HepG2 (cell line): Measurements from ENCODE around the gene LGI4. TPM values are rescaled to one million over a fixed set of nuclear protein-coding genes. Genes with fewer than 3 reads are reported as not detected.

Source experiments
- ASH2L ChIP-seq: fragments of 300-600, 200-600 bp; sonication (generic); IDR thresholded peaks from 2 replicates; pipeline ENCODE4 v1.7.0; 2017; ENCODE audit warnings: low read depth, mild to moderate bottlenecking, moderate library complexity, mixed read lengths, low read length; ENCODE audit not compliant: insufficient read length
- PAF1 ChIP-seq: IDR thresholded peaks from 2 replicates; pipeline ENCODE4 v1.6.1; 2016; ENCODE audit warnings: missing genetic modification reagents, missing compliant biosample characterization
- PRDM4 ChIP-seq: sonication (generic); formaldehyde crosslinking; IDR thresholded peaks from 2 replicates; pipeline ENCODE4 v1.9.0; 2021; ENCODE audit warnings: missing genetic modification reagents, borderline replicate concordance
- TFE3 ChIP-seq: IDR thresholded peaks from 2 replicates; pipeline ENCODE4 v1.6.1; 2016
- XBP1 ChIP-seq: sonication (generic); formaldehyde crosslinking; IDR thresholded peaks from 2 replicates; pipeline ENCODE4 v1.5.0; 2020; ENCODE audit warnings: missing genetic modification reagents
- ZFP37 ChIP-seq: sonication (generic); formaldehyde crosslinking; IDR thresholded peaks from 2 replicates; pipeline ENCODE4 v1.4.0; 2020; ENCODE audit warnings: missing genetic modification reagents, borderline replicate concordance
- ZGPAT ChIP-seq: IDR thresholded peaks from 2 replicates; pipeline ENCODE4 v1.6.1; 2016; ENCODE audit warnings: mild to moderate bottlenecking
- ZNF530 ChIP-seq: sonication (generic); formaldehyde crosslinking; IDR thresholded peaks from 2 replicates; pipeline ENCODE4 v1.5.0; 2020; ENCODE audit warnings: low read depth, mild to moderate bottlenecking, missing genetic modification reagents
- ZNF646 ChIP-seq: sonication (generic); formaldehyde crosslinking; IDR thresholded peaks from 2 replicates; pipeline ENCODE4 v1.9.0; 2021; ENCODE audit warnings: mild to moderate bottlenecking, missing genetic modification reagents
- polyA plus RNA-seq, 8 experiments: library from polyadenylated mRNA; depleted of rRNA in 3 of 8; stranded (reverse) in 7 of 8; unstranded in 1 of 8; fragments of >200 nt; fragmentation: Illumina TruSeq in 4 of 8; extraction: Trizol in 4 of 8; gene quantifications; 2 replicates each; pipeline versions ENCODE4 v1.2.1 to v1.2.3, GENCODE V29; 2011 to 2016; ENCODE audit warnings: low read depth in 4 of 8, missing spikeins in 1 of 8, mixed read lengths in 1 of 8; ENCODE audit not compliant: insufficient read depth in 1 of 8
- total RNA-seq, 5 experiments: library from RNA; depleted of rRNA; stranded (reverse); fragments of >200 nt; fragmentation: Illumina TruSeq; extraction: Trizol; gene quantifications; 2 replicates each; pipeline ENCODE4 v1.2.3, GENCODE V29; 2016; ENCODE audit warnings: low read depth in 1 of 5
- TF ChIP-seq, protein P1 (sequence below): sonication (generic); formaldehyde crosslinking; IDR thresholded peaks from 2 replicates; pipeline ENCODE4 v1.4.0; 2020; ENCODE audit warnings: mild to moderate bottlenecking, missing genetic modification reagents
- TF ChIP-seq, protein P2 (sequence below): sonication (generic); formaldehyde crosslinking; IDR thresholded peaks from 2 replicates; pipeline ENCODE4 v1.5.0; 2020; ENCODE audit warnings: missing genetic modification reagents, mild to moderate bottlenecking, borderline replicate concordance

LGI4 gene
- total and polyA plus RNA-seq, 2 of the 13 experiments (the other 11 are each of a cell fraction or from before 2014, with no cell fraction given): 2.8 TPM; not detected in 1

DNA sequence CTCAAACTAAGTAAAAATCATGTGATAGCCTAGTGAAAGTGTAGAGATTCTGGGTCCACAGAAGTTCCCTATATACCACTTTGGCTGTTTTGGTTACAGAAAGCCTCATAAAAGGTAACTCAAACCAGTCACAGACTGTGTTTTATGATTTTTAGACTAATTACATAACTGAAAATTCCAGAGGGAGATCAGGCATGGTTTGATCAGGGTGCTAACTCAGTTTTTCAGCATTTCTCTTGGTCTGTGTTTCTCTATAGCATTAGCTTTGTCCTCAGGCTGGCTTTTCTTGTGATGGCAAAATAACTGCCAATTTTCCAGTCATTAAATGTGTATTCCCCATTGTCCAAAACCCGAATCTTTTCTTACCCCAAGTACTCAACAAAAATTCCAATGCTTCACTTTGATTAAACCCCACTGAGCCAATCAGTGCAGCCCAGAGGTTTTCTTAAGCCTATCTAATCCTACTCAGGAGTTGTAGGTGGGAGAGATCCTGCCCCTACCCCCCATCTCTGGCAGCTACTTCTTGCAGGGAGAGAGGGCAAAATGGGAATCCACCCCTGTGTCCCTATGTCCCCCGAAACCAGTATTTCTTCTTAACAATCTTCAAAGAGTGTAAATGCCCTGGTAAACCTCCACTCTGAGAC lies 27.8 kb downstream of the LGI4 start (continued):
- TF ChIP-seq PRDM4 (CRISPR knock-in tag) (no peak), ZNF530 (CRISPR knock-in tag) (no peak), XBP1 (CRISPR knock-in tag) (no peak), PAF1 (CRISPR knock-in tag) (no peak), ZFP37 (no peak), TFE3 (CRISPR knock-in tag) (no peak), ZGPAT (CRISPR knock-in tag) (no peak), ZNF646 (CRISPR knock-in tag) (0 out of 2 replicates have a peak, but pooled peaks have one; percentile 35), ASH2L (peak; percentile 42)
- TF ChIP-seq, protein P1, sequence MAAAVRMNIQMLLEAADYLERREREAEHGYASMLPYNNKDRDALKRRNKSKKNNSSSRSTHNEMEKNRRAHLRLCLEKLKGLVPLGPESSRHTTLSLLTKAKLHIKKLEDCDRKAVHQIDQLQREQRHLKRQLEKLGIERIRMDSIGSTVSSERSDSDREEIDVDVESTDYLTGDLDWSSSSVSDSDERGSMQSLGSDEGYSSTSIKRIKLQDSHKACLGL (CRISPR knock-in tag): no peak
- TF ChIP-seq, protein P2, sequence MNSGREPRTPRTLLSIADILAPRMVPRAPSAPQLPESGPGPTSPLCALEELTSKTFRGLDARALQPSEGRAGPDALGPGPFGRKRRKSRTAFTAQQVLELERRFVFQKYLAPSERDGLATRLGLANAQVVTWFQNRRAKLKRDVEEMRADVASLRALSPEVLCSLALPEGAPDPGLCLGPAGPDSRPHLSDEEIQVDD (CRISPR knock-in tag): no peak
